ENCODE results near the gene CERS6. TPM values are rescaled to one million over a fixed set of nuclear protein-coding genes. Genes with fewer than 3 reads are reported as not detected.

Gene CERS6
- total RNA-seq, 1 experiment from 2014 or later = 45.9 TPM

DNA sequence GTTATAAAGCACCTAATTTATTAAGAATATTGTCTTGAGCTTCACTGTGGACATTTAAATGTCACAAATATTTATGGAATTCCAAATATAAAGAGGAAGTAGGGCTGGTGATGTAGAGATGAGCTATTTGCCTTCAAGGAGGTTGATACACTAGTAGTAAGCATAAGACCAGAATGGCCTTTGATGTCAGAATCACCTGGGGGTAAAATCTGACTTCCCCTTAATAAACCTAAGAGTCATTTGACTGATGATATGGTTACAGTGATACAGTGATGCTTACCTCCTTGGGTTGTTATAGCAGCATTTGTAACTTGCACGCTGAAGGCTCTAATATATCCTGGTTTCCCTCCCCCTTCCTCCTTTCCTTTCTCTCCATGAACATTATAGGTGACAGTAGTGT is 143.7 kb downstream of the CERS6 start:
- Mint-ChIP-seq H3K4me3 (ENCODE audit: low read depth, unreplicated experiment) (no peak overlapping the region), H3K36me3 (ENCODE audit: insufficient read depth, unreplicated experiment) (peaks cover 4% of the 10 kb centered on the region), H3K27me3 (ENCODE audit: unreplicated experiment) (no peaks in the 10 kb centered on the region), H3K9me3 (ENCODE audit: low read depth, unreplicated experiment) (peaks cover 3% of the 10 kb centered on the region), H3K27ac (ENCODE audit: unreplicated experiment) (no peak overlapping the region), H3K4me1 (ENCODE audit: low read depth, unreplicated experiment) (peaks cover 46% of the 10 kb centered on the region)
- BruUV-seq (replicated peaks) = no TSS peak
- TF ChIP-seq, protein P1, sequence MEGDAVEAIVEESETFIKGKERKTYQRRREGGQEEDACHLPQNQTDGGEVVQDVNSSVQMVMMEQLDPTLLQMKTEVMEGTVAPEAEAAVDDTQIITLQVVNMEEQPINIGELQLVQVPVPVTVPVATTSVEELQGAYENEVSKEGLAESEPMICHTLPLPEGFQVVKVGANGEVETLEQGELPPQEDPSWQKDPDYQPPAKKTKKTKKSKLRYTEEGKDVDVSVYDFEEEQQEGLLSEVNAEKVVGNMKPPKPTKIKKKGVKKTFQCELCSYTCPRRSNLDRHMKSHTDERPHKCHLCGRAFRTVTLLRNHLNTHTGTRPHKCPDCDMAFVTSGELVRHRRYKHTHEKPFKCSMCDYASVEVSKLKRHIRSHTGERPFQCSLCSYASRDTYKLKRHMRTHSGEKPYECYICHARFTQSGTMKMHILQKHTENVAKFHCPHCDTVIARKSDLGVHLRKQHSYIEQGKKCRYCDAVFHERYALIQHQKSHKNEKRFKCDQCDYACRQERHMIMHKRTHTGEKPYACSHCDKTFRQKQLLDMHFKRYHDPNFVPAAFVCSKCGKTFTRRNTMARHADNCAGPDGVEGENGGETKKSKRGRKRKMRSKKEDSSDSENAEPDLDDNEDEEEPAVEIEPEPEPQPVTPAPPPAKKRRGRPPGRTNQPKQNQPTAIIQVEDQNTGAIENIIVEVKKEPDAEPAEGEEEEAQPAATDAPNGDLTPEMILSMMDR (IDR thresholded peaks at IDR 0.05; ENCODE audit: unreplicated experiment) = no peak
- no peak for DNase-seq
- intact Hi-C loops (cut with micrococcal nuclease; ENCODE audit: unreplicated experiment) = no loop called here
- CTCF ChIA-PET = interaction anchor here (0.8 kb wide), 1 partner anchor 1375 kb away, joined by 3 read pairs; no protein-coding TSS in a partner anchor

DNA sequence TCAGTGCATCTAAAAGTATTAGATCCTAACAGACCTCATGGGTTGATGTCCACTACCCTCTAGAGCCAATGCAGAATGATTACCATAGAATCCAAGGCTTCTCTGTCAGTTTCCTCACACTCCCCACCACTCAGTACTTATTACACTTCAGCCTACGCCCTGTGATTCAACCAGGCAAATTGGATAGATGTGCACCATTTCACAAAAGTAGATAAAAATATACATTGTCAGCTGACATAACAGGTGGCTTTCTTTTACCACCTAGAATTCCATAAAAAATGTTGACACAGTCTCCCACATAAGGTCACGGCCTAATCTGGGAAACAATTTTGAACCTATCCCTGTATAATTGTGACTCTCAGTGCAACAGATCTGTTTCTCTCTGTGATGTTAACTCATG is 144.9 kb downstream of the CERS6 start:
- TF ChIP-seq, protein P1 (IDR thresholded peaks at IDR 0.05; ENCODE audit: unreplicated experiment) = no peak
- no peak overlapping the region for H3K27ac Mint-ChIP-seq (ENCODE audit: unreplicated experiment)
- H3K9me3 Mint-ChIP-seq (ENCODE audit: low read depth, unreplicated experiment) = peaks cover 8% of the 10 kb centered on the region

DNA sequence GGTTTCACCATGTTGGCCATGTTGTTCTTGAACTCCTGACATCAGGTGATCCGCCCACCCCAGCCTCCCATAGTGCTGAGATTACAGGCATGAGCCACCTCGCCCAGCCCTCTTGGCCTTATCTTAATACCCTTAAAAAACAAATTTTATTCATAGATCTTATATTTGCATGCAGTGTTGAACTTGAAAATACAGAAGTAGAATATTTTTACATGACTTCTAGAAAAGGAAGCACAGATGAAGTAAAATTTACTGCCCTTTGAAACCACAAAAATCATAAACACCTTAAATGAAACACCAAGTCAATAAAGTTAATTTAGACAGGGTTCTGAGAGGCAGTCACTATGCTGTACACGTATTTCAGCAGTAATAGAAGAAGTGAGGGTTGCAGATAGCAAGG is 145.7 kb downstream of the CERS6 start:
- Mint-ChIP-seq H3K4me1 (ENCODE audit: low read depth, unreplicated experiment) (peaks cover 42% of the 10 kb centered on the region), H3K36me3 (ENCODE audit: insufficient read depth, unreplicated experiment) (peaks cover 4% of the 10 kb centered on the region), H3K27ac (ENCODE audit: unreplicated experiment) (no peak overlapping the region), H3K4me3 (ENCODE audit: low read depth, unreplicated experiment) (no peak overlapping the region), H3K27me3 (ENCODE audit: unreplicated experiment) (no peaks in the 10 kb centered on the region), H3K9me3 (ENCODE audit: low read depth, unreplicated experiment) (peaks cover 8% of the 10 kb centered on the region)
- DNase-seq = no peak
- intact Hi-C loops (cut with micrococcal nuclease; ENCODE audit: unreplicated experiment) = no loop called here
- BruUV-seq (replicated peaks) = no TSS peak
- TF ChIP-seq, protein P1 (IDR thresholded peaks at IDR 0.05; ENCODE audit: unreplicated experiment) = no peak
- CTCF ChIA-PET = no interaction called here

More for the DNA sequence above, 144.9 kb downstream of the CERS6 start:
- Mint-ChIP-seq H3K36me3 (ENCODE audit: insufficient read depth, unreplicated experiment) (peaks cover 4% of the 10 kb centered on the region), H3K27me3 (ENCODE audit: unreplicated experiment) (no peaks in the 10 kb centered on the region), H3K4me3 (ENCODE audit: low read depth, unreplicated experiment) (no peak overlapping the region), H3K4me1 (ENCODE audit: low read depth, unreplicated experiment) (peaks cover 46% of the 10 kb centered on the region)
- CTCF ChIA-PET = no interaction called here
- intact Hi-C loops (cut with micrococcal nuclease; ENCODE audit: unreplicated experiment) = no loop called here
- DNase-seq = no peak
- no TSS peak for BruUV-seq (replicated peaks)

DNA sequence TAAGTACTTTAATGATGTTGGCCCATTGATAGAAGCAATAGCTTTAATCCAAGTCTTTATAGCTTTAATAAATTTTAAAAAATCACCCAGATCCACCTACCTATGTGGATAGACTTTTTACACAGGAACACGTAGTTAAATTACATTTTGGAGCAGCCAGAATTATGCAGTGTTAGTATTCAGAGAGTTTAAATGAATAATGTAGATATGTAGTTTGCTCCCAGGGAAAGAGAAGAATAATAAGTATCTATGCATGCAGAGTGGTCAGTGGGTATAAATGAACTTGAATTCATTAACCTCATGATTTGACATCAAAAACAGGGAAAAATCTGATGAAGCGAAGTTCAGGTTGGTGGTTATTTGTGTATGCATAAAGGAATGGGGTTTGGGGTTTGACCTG is 146.3 kb downstream of the CERS6 start:
- no peak overlapping the region for H3K4me3 Mint-ChIP-seq (ENCODE audit: low read depth, unreplicated experiment)
- CTCF ChIA-PET = interaction anchor here (0.6 kb wide), 1 partner anchor 22 kb away, joined by 3 read pairs; no protein-coding TSS in a partner anchor
- TF ChIP-seq, protein P1 (IDR thresholded peaks at IDR 0.05; ENCODE audit: unreplicated experiment) = no peak
- H3K27me3 Mint-ChIP-seq (ENCODE audit: unreplicated experiment) = no peaks in the 10 kb centered on the region
- intact Hi-C loops (cut with micrococcal nuclease; ENCODE audit: unreplicated experiment) = no loop called here
- no TSS peak for BruUV-seq (replicated peaks)
- DNase-seq = no peak
- H3K36me3 Mint-ChIP-seq (ENCODE audit: insufficient read depth, unreplicated experiment) = peaks cover 4% of the 10 kb centered on the region
- peaks cover 6% of the 10 kb centered on the region for H3K9me3 Mint-ChIP-seq (ENCODE audit: low read depth, unreplicated experiment)
- H3K4me1 Mint-ChIP-seq (ENCODE audit: low read depth, unreplicated experiment) = peaks cover 36% of the 10 kb centered on the region
- H3K27ac Mint-ChIP-seq (ENCODE audit: unreplicated experiment) = no peak overlapping the region
